GM19043 (cell line): ENCODE results near the gene SLC16A6.
"Not testable (repeated sequence)": the region's sequence is repeated elsewhere in the genome, so short reads cannot be mapped to it uniquely, and the experiment has no call there.

Experiments used
- ATAC-seq: cut with Tn5 transposase; IDR thresholded peaks from one replicate; pipeline ENCODE4 v1.9.1; 2021; ENCODE audit warnings: low read depth; ENCODE audit not compliant: unreplicated experiment

Gene SLC16A6

GRCh38 chr17:68314916-68315535 lies 24.1 kb upstream of the SLC16A6 start:
- ATAC-seq: no peak

GRCh38 chr17:68310152-68310551 lies 19.2 kb upstream of the SLC16A6 start:
- ATAC-seq: no peak

GRCh38 chr17:68309066-68309670 lies 18.2 kb upstream of the SLC16A6 start:
- ATAC-seq: not testable (repeated sequence)

GRCh38 chr17:68308486-68308885 lies 17.6 kb upstream of the SLC16A6 start:
- ATAC-seq: not testable (repeated sequence)

DNA sequence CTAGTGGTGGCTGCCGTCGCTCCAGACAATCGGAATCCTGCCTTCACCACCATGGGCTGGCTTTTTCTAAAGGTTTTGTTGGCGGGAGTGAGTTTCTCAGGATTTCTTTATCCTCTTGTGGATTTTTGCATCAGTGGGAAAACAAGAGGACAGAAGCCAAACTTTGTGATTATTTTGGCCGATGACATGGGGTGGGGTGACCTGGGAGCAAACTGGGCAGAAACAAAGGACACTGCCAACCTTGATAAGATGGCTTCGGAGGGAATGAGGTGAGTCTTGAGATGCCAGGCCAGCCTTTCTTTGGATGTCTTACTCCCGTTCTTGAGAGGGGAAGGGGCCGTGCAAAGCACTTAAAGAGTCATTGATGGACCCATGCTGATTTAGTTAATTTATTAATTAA lies 16.5 kb upstream of the SLC16A6 start:
- ATAC-seq: no peak

- ATAC-seq: no peak
These were observed 15.9 kb upstream of the SLC16A6 start for GRCh38 chr17:68306819-68307218.

GRCh38 chr17:68305142-68305541 lies 14.2 kb upstream of the SLC16A6 start:
- no peak for ATAC-seq

- ATAC-seq: no peak
These were observed 13.8 kb upstream of the SLC16A6 start for GRCh38 chr17:68304706-68305105.

DNA sequence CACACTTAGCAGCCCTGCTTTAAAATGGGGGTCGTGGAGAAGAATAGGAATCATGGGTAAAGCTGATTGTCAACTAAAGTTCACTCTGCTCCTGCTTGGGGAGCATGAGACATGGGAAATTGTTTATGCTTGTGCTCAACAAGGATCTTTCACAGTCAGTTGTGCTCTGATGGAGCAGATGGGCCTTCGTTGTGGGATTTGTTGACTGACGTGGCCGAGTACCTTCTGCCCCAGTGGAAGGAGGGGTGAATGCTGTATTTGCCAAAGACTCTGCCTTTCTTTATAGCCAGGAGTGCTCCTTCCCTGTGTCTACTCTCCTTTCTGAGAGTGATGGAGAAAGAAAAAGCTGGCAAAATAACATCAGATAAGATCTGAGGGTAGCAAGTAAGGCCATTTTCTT lies 11.7 kb upstream of the SLC16A6 start:
- ATAC-seq: no peak

DNA sequence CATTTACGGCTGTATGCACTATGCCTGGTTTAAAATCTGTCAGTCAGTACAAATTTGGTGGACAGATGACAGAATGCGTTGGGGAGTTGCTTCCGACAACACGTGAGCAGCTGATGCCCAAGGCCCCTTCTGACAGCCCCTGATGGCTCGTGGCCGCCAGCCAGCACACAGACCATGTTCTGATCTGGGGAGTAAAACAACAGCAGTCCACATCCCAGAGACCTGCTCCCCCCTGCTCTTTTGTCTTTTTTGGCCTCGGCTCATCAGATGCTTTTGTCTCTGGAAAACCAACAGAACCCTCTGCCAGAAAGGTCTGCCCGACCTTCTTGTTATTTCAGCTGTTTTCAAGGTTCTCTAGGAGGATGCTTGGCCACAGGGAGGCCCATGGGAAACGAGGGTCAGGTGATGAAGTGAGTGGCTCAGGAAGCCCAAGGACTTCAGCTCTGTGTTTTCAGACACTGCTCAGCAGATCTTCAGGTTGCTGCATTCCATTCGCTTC lies 11.2 kb upstream of the SLC16A6 start:
- no peak for ATAC-seq

DNA sequence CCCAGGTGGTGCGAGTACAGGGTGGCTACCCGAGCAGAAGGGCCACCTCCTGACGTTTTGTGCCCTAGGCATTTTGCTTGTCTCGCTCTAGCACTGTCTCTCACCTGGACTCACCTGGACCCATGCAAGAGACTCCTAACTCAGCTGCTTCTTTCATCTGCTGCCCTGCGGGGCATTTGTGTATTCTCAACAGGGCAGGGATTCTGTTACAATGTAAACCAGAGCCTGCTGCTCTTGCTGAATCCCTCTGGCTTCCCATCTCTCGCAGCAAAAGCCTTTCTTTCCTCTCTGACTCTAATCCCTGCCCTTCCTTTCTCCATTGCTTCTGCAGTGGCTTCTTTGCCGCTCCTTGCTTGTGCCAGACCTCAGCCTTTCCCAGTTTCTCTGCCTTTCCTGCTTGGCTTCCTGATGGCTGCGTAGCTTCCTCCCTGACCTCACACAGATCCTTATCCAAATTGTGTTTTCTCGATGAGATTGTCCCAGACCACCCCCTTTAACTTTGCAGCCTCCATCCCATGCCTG lies 10.6 kb upstream of the SLC16A6 start:
- ATAC-seq: no peak

DNA sequence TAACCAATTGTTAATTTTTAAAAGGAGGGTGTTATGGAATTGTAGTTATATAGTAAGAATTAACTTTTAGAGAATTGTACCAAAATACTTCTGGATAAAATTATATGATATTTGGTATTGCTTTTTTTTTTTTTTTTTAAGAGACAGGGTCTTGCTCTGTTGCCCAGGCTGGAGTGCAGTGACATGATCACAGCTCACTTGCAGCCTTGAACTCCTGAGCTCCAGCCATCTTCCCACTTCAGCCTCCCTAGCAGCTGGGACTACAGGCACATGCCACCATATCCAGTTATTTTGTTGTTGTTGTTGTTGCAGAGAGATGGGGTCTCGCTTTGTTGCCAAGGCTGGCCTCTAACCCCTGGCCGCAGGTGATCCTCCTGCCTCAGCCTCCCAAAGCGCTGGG lies 8.9 kb upstream of the SLC16A6 start:
- ATAC-seq: no peak

GRCh38 chr17:68298601-68299000 lies 7.7 kb upstream of the SLC16A6 start:
- no peak for ATAC-seq

- no peak for ATAC-seq
These were observed 6.3 kb upstream of the SLC16A6 start for GRCh38 chr17:68297195-68297594.

- no peak for ATAC-seq
These were observed 5.6 kb upstream of the SLC16A6 start for GRCh38 chr17:68296217-68297191.

DNA sequence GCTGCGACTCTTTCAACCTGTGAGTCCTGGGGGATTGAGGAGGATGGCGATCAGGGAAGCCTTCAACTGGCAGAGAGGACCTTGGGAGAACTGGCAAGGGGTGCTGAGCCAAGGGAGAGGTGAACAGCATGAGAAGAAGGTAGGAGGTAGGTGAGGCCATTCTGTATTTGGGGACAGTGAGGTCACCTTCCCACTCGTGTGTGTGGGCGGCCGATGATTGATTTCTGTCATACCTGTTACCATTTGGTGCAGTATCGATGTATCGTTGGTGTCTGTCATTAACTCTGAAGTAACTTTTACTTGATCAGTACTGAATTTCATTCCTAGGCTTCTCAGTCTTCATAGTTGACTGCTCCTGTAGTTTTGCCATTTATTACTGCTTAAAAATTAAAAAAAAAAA lies 4.2 kb upstream of the SLC16A6 start:
- no peak for ATAC-seq

GRCh38 chr17:68294617-68295016 lies 3.7 kb upstream of the SLC16A6 start:
- no peak for ATAC-seq

- ATAC-seq: no peak
These were observed 3.2 kb upstream of the SLC16A6 start for GRCh38 chr17:68294196-68294555.

DNA sequence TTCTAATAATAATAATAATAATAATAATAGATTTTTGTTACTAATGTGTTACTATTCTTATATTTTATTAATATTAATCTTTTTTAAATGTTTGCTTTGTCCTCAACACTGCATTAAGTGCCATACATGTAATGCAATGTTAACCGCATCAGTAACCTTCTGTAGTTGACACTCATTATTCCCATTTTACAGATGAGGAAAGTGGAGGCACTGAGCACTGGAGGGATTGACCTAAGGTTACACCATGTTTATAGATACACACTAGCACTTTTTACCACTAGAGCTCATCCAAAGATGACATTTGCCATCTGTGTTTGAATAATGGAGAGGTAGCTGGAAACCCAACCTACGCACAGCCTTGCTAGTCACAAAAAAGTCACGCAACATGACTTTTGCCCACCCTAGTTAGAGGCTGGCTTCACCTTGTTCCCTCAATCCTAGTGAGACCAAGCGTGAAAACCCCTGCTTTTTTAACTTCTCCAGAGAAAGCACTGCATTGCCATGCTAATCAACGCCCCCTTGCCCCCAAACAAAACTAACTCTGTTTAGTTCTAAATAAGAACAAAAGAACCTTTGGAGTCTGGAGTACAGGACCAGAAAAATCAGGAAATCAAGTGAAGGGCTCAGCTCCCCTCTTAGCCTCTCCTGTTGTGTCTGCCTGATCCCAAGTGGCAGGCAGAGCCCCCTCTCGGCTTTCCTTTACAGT lies 2.7 kb upstream of the SLC16A6 start:
- no peak for ATAC-seq

DNA sequence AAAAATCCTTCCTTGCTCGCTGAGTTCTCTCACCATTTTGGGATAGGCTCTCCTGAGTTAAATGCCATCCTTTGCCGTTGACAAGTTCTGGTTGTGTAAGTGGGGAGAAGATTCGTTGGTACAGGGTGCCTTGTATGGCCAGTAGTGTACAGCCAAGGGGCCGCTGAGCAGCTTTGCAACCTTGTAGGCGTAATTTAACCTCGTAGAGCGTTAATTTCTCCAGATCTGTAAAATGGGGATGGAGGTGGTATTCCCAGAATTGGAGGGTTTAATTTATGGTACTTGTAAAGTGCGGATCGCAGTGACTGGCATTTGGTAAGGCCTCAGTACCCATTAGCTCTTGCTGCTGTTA lies 1.7 kb upstream of the SLC16A6 start:
- no peak for ATAC-seq
